CD14-positive monocyte (primary cell): ENCODE measurements around the gene HNF1B. TPM values are rescaled to one million over a fixed set of nuclear protein-coding genes. Genes with fewer than 3 reads are reported as not detected.

Experiments used
- DNase-seq, 3 donors: peaks; one replicate each; pipeline ENCODE4 v3.0.0-alpha.2; 2011 to 2022
- H2AFZ ChIP-seq: 2 replicates; pipeline ENCODE4 v1.6.0; 2012; ENCODE audit warnings: mild to moderate bottlenecking, low read depth, low read length, inconsistent platforms; ENCODE audit not compliant: insufficient read depth, poor library complexity, severe bottlenecking
- H3K27ac ChIP-seq, 2 donors: 1 replicate in 1 of 2; 2 replicates in 1 of 2; pipeline ENCODE4 v1.5.1; 2012 to 2013; ENCODE audit warnings: low read length in 2 of 2, control low read depth in 1 of 2, inconsistent platforms in 1 of 2, low read depth in 1 of 2, mild to moderate bottlenecking in 1 of 2
- H3K27me3 ChIP-seq, 2 donors: one replicate each; pipeline versions ENCODE4 v1.6.0 to v1.6.1; 2011 to 2013; ENCODE audit warnings: low read length in 2 of 2; ENCODE audit not compliant: control insufficient read depth in 2 of 2, insufficient read depth in 2 of 2
- H3K36me3 ChIP-seq, 2 donors: replicated peaks in 1 of 2; 1 replicate in 1 of 2; 2 replicates in 1 of 2; pipeline versions ENCODE4 v1.5.1 to v1.6.1; 2012 to 2013; ENCODE audit warnings: low read length in 2 of 2, control low read depth in 1 of 2, inconsistent platforms in 1 of 2, mild to moderate bottlenecking in 1 of 2; ENCODE audit not compliant: insufficient read depth in 2 of 2, control insufficient read depth in 1 of 2
- H3K4me1 ChIP-seq, 2 donors: 1 replicate in 1 of 2; 2 replicates in 1 of 2; pipeline versions ENCODE4 v1.5.1 to v1.6.1; 2012 to 2013; ENCODE audit warnings: low read length in 2 of 2, control low read depth in 1 of 2, inconsistent platforms in 1 of 2, mild to moderate bottlenecking in 1 of 2, moderate library complexity in 1 of 2; ENCODE audit not compliant: insufficient read depth in 2 of 2, control insufficient read depth in 1 of 2
- H3K4me2 ChIP-seq: replicated peaks from 2 replicates; pipeline ENCODE3; 2012; ENCODE audit warnings: low read length, moderate library complexity, mild to moderate bottlenecking; ENCODE audit not compliant: poor library complexity, severe bottlenecking; ENCODE audit errors: extremely low read depth
- H3K4me3 ChIP-seq, 3 experiments: fragments of 200-600 bp in 1 of 3; sonication (generic) in 1 of 3; replicated peaks in 1 of 3; 1 replicate in 2 of 3; 2 replicates in 1 of 3; pipeline ENCODE4 v1.5.1; 2011 to 2013; ENCODE audit warnings: low read length in 3 of 3, mild to moderate bottlenecking in 3 of 3, control low read depth in 2 of 3, low read depth in 2 of 3, inconsistent platforms in 1 of 3, moderate library complexity in 1 of 3
- H3K79me2 ChIP-seq: 2 replicates; pipeline ENCODE4 v1.6.0; 2012; ENCODE audit warnings: mild to moderate bottlenecking, control low read depth, inconsistent platforms, low read length, moderate library complexity; ENCODE audit not compliant: insufficient read depth
- H3K9ac ChIP-seq: 2 replicates; pipeline ENCODE4 v1.6.0; 2017; ENCODE audit warnings: low read length, mild to moderate bottlenecking; ENCODE audit not compliant: insufficient read depth, poor library complexity, severe bottlenecking
- H3K9me3 ChIP-seq, 2 donors: replicated peaks in 1 of 2; 1 replicate in 1 of 2; 2 replicates in 1 of 2; pipeline versions ENCODE4 v1.5.1 to v1.6.1; 2012 to 2013; ENCODE audit warnings: low read length in 2 of 2, control low read depth in 1 of 2; ENCODE audit not compliant: control insufficient read depth in 1 of 2, insufficient read depth in 1 of 2
- H4K20me1 ChIP-seq: 2 replicates; pipeline ENCODE4 v1.6.0; 2012; ENCODE audit warnings: mild to moderate bottlenecking, low read length, control low read depth, moderate library complexity; ENCODE audit not compliant: insufficient read depth
- H3K27ac Mint-ChIP-seq, 7 donors: one replicate each; pipeline ENCODE4 v1.8.0; 2020; ENCODE audit warnings: mild to moderate bottlenecking in 7 of 7, mixed read lengths in 7 of 7, moderate library complexity in 6 of 7, inconsistent platforms in 2 of 7
- H3K27me3 Mint-ChIP-seq, 3 donors: one replicate each; pipeline ENCODE4 v1.8.0; 2021 to 2022; ENCODE audit warnings: low read depth in 3 of 3, mild to moderate bottlenecking in 3 of 3, mixed read lengths in 3 of 3, moderate library complexity in 3 of 3, inconsistent platforms in 1 of 3
- H3K36me3 Mint-ChIP-seq, 2 donors: one replicate each; pipeline ENCODE4 v1.8.0; 2020; ENCODE audit warnings: mixed read lengths in 2 of 2, inconsistent platforms in 1 of 2, mild to moderate bottlenecking in 1 of 2
- H3K4me1 Mint-ChIP-seq: one replicate; pipeline ENCODE4 v1.8.0; 2020; ENCODE audit warnings: mild to moderate bottlenecking, mixed read lengths
- H3K4me3 Mint-ChIP-seq, 2 donors: one replicate each; pipeline ENCODE4 v1.8.0; 2020; ENCODE audit warnings: mild to moderate bottlenecking in 2 of 2, mixed read lengths in 2 of 2, moderate library complexity in 1 of 2
- H3K9me3 Mint-ChIP-seq, 7 donors: one replicate each; pipeline ENCODE4 v1.8.0; 2020 to 2022; ENCODE audit warnings: mixed read lengths in 7 of 7, mild to moderate bottlenecking in 6 of 7, moderate library complexity in 6 of 7, inconsistent platforms in 2 of 7
- CTCF ChIP-seq: fragments of 200-600 bp; IDR thresholded peaks from one replicate; pipeline ENCODE4 v1.8.0; 2022; ENCODE audit warnings: antibody characterized with exemption, mild to moderate bottlenecking
- WGBS: methylation state at CpG from one replicate; pipeline ENCODE4 v1.1.5; 2013; ENCODE audit warnings: missing lambda C conversion rate; ENCODE audit not compliant: insufficient coverage; 5-methylcytosine and 5-hydroxymethylcytosine counted together
- intact Hi-C, 2 donors: fragments of 100-400 bp; cut with micrococcal nuclease; formaldehyde crosslinking; loops; one replicate each; pipeline versions ENCODE4 v1.15.0 to v1.15.1; 2023
- polyA plus RNA-seq, 3 donors: library from polyadenylated mRNA; depleted of rRNA in 1 of 3; unstranded in 2 of 3; stranded (reverse) in 1 of 3; fragments of 300-500 nt in 2 of 3; fragments of >200 nt in 1 of 3; fragmentation: Illumina TruSeq in 2 of 3; gene quantifications; 1 replicate in 2 of 3; 2 replicates in 1 of 3; pipeline ENCODE4 v1.2.3, GENCODE V29; 2012 to 2021

HNF1B gene
- polyA plus RNA-seq, 3 donors, result not detected

- no peak overlapping the region for H2AFZ ChIP-seq
Observed at GRCh38 chr17:37648555-37648954, 96.3 kb downstream of the HNF1B start.

GRCh38 chr17:37647856-37648255 is 97.0 kb downstream of the HNF1B start:
- no peak overlapping the region for H3K4me3 ChIP-seq
- Mint-ChIP-seq H3K4me3 (no peak overlapping the region), H3K9me3 (peaks cover 0 to 2% (median 0%) of the 10 kb centered on the region in 7 donors), H3K27me3 (peaks cover 37 to 61% (median 52%) of the 10 kb centered on the region in 3 donors), H3K4me1 (peaks cover 8% of the 10 kb centered on the region), H3K27ac (no peak overlapping the region), H3K36me3 (no peaks in the 10 kb centered on the region)
- H2AFZ ChIP-seq, result no peak overlapping the region
- no CpG with 5 or more reads among the region's 1 CpG for WGBS
- DNase-seq, result no peak
- H3K4me1 ChIP-seq, result peaks cover 3 to 8% of the 10 kb centered on the region in 2 donors
- peaks cover 3% of the 10 kb centered on the region for H3K79me2 ChIP-seq
- no peaks in the 10 kb centered on the region for H3K36me3 ChIP-seq
- no peak for TF ChIP-seq CTCF
- no peaks in the 10 kb centered on the region for H4K20me1 ChIP-seq
- no peak overlapping the region for H3K9ac ChIP-seq
- H3K27me3 ChIP-seq, result peaks cover 51 to 55% of the 10 kb centered on the region in 2 donors
- no peak overlapping the region for H3K4me2 ChIP-seq
- intact Hi-C loops, result no loop called here
- H3K9me3 ChIP-seq, result no peaks in the 10 kb centered on the region
- no peak overlapping the region for H3K27ac ChIP-seq

More at GRCh38 chr17:37648555-37648954, 96.3 kb downstream of the HNF1B start:
- Mint-ChIP-seq H3K4me1 (peaks cover 5% of the 10 kb centered on the region), H3K4me3 (no peak overlapping the region), H3K27ac (no peak overlapping the region), H3K9me3 (peaks cover 0 to 2% (median 0%) of the 10 kb centered on the region in 7 donors), H3K36me3 (no peaks in the 10 kb centered on the region), H3K27me3 (peaks cover 41 to 66% (median 54%) of the 10 kb centered on the region in 3 donors)
- Histone ChIP-seq H3K4me2 (no peak overlapping the region), H3K4me3 (no peak overlapping the region), H4K20me1 (no peaks in the 10 kb centered on the region), H3K27me3 (peaks cover 51 to 55% of the 10 kb centered on the region in 2 donors), H3K27ac (no peak overlapping the region), H3K4me1 (peaks cover under 1 to 4% of the 10 kb centered on the region in 2 donors), H3K79me2 (no peaks in the 10 kb centered on the region), H3K9me3 (no peaks in the 10 kb centered on the region), H3K9ac (no peak overlapping the region), H3K36me3 (no peaks in the 10 kb centered on the region)
- intact Hi-C loops, result no loop called here
- no CpG with 5 or more reads among the region's 2 CpGs for WGBS
- peak in 1 of 3 donors; percentile 29 for DNase-seq
- no peak for TF ChIP-seq CTCF
